NCI-H187 treated with DMSO at 0.1 percent for 48 hours (cell line): ENCODE results near the gene LZTR1.

ENCODE experiments used
- DNase-seq: peaks from one replicate; lab custom pipeline; 2025; lab: John Stamatoyannopoulos, UW

The LZTR1 gene

DNA sequence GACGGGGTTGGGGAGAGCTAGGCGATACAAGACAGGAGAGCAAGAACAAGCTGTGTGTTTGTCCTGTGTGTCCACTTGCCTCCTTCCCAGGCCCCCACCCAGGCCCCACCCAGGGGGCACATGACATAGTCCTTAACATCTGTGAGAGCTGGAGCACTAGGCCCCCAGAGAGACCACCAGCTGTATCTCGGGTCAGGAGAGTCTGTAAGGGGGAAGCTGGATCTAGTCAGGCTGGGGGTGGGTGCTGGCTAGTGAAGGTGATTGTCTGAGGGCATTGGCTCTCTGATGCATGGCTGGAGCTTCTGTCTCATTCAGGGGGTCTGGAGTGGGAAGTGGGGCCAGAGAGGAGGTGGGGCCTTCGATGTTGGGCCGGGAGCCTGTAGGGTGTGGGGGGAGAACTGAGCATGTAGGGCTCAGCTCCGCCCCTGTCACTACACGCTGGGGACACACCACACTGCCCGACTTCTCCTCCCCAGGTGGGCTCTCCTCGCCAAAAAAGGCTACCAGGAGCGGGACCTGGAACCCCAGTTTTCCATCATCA lies 33.4 kb downstream of the LZTR1 start:
- DNase-seq: no peak

- DNase-seq: no peak
Measured at GRCh38 chr22:21016644-21017420, 34.7 kb downstream of the LZTR1 start.

DNA sequence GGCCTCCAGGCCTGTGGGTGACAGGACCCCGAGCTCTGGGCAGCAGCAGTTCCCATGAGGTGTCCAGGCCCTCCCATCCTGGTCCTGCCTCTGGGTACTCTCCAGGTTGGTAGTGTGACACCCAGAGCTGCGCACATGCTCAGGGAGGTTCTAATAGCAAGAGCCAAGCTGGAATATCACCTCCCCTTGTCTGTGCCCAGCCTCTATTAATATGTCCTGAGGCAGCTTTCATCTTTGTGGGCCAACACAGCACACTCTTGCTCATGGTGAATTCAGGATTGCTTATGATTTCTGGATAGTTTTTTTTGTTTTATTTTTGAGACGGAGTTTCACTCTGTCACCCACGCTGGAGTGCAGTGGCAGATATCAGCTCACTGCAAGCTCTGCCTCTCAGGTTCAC lies 36.2 kb downstream of the LZTR1 start:
- DNase-seq: no peak

DNA sequence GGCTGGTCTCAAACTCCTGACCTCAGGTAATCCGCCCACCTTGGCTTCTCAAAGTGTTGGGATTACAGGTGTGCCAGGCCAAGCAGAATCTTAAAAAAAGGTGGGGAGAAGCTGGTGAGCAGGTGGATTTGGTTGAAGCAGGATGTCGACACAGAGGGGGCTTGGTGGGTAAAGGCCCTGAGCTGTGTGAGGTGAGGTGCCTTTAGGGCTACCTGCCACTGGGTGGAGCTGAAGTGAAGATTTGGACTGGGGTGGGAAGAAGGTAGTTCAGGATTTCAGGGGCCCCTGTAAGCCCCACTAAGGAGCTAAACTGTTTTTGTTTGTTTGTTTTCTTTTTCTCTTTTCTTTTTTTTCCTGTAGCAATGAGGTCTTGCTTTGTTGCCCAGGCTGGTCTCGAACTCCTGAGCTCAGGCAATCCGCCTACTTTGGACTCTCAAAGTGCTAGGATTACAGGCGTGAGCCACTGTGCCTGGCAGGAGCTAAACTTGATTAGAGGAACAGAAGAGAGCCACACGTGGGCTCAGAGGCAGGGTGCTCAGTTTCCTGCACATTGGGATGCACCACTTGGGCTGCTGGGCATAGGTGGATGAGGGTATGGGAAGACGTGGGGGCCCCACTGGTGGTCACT lies 38.8 kb downstream of the LZTR1 start:
- no peak for DNase-seq

DNA sequence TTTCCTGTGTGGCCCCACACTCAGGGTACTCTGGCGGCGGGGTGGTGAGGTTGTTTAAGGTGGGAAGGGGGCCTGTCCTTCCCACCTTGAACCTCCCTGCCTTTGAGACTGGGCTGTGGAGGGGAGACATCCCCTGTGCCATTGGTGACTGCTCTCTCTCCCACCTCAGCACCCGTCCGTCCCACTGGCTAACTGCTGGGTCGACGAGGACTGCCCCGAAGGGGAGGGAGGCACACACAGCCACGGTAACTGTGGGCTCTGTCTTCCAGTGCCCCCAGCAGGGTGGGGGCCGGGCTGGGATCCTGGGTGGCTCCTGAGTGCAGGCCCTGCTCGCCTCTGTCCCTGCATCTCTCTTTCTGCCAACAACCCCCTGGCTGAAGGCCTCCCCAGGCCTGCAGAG lies 40.4 kb downstream of the LZTR1 start:
- no peak for DNase-seq

- DNase-seq: no peak
Measured at GRCh38 chr22:21022955-21023614, 41.0 kb downstream of the LZTR1 start.

DNA sequence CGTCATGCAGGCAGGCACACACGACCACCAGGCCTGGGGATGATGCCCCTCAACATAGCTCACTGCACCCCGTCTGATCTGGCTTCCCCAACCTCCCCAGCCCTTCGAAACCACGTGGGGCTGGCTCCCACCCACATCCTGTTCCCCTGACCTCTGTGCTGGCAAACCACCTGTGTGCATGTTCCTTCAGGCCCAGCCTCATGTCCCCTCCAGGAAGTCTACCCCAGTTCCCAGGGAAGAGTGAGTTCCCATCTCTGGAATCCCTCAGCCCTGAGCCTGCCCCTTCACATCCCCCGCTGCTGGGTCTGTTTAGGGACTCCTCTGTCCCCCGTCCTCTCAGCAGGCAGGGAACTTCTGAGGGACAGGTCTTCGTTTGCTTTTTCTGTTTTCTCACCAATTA lies 43.2 kb downstream of the LZTR1 start:
- DNase-seq: no peak

DNA sequence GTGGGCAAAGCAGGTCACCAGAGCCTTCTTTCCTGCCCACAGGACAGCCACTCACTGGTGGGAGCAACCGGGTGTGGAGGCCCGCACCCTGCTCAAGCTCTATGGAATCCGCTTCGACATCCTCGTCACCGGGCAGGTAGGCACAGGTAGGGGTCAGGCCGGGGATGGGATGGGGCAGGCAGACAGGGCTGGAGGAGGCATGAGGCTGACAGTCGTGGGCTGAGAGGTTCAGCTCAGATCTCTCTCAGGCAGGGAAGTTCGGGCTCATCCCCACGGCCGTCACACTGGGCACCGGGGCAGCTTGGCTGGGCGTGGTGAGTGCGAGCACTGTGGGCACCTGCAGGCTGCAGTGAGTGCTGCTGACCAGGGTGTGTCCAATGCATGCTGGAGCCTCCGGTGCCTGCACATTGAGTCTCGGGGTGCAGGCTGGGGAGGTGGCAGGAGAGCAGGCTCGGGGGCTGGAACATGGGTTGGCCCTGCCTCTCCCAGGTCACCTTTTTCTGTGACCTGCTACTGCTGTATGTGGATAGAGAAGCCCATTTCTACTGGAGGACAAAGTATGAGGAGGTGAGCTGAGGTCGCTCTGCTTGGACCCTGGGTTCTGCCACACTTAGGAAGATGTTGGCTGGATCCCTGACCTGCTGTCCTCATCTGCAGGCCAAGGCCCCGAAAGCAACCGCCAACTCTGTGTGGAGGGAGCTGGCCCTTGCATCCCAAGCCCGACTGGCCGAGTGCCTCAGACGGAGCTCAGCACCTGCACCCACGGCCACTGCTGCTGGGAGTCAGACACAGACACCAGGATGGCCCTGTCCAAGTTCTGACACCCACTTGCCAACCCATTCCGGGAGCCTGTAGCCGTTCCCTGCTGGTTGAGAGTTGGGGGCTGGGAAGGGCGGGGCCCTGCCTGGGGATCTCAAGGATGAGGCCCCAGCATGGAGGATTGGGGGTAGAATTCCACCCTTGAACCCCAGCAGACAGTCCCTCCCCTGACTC lies 44.0 kb downstream of the LZTR1 start:
- no peak for DNase-seq

GRCh38 chr22:21026783-21027692 lies 44.9 kb downstream of the LZTR1 start:
- DNase-seq: no peak

DNA sequence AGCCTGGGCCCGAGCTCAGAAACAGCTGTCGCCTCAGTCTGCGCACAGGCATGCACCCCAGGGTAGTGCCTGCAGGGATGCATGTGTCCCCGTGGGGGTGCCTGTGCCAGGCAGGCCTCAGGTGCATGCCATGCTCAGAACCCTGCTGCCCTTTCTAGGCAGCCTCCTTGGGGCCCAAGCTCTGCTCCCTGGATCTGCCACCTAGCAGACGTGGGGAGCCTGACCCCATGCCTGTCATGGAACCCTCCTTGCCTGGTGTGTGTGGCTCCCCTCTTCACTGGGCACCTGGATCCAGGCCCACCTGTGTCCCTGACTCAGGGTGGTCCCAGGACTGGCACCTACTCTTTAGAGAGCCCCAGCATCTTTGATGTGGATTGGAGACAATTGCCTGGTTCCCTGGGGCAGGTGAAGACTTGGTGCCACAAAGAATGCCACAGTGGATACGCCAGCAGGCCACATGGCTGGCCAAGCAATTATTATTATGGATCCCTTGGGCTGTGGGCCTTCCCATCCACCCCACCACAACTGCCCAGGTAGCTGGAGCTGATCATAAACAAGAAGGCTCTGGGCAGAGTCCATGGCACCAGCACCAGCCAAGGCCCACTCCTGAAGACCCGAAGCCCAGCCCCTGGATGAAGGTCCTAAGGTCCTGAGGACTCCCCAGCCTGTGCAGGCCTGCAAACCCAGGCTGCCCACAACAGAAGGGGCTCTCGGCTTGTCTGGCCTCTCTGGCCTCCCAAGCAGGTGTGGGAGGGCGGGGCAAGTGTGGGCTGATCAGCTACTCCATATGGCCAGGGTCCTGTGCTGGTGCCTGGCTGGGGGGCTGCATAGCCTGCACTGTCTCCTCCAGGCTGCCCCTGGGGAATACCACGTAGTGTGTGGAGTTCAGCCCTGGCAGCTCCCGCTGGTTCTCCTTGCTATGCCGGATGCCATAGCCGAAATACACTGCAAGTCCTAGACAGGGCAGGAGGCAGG lies 46.5 kb downstream of the LZTR1 start:
- no peak for DNase-seq

DNA sequence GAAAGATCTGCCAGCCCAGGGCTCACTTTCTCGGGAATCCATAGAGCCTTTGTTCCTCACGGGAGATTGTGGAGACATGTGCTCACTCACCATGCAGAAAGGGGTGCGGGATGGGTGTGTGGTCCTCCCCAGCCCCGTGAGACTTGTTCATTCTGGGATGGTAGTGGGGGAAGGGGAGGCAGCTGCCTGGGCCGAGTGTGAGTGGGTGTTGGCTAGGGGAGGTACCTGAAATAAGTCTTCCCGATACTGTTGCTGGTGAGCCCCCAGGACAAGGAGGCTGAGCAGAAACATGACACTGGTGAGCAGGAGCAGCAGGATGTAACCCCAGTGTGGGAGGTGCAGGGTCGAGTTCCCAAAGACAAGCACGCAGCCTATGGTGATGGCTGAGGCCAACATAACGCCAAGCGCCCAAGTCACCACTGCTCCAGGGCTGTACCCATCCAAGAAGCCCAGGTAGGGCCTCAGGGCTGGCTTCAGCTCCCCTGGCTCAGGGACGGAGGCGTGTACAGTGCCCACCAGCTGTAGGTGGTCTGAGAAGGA lies 47.5 kb downstream of the LZTR1 start:
- no peak for DNase-seq

DNA sequence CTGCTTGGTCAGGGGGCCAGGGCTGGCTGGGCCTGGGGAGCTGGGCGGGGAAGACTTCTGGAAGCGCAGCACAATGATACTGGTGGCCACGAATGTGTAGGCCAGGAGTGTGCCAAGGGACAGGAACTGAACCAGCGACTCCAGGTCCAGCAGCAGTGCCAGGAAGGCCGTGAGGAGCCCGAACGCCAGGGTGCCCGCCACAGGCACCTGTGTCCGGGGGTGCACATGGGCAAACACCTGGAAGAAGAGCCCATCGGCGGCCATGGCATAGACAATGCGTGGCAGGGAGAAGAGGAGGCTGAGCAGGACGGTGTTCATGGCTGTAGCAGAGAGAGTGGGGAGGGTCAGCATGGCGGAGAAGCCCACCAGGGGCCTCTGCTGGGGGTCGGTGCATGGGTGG lies 47.9 kb downstream of the LZTR1 start:
- DNase-seq: no peak

DNA sequence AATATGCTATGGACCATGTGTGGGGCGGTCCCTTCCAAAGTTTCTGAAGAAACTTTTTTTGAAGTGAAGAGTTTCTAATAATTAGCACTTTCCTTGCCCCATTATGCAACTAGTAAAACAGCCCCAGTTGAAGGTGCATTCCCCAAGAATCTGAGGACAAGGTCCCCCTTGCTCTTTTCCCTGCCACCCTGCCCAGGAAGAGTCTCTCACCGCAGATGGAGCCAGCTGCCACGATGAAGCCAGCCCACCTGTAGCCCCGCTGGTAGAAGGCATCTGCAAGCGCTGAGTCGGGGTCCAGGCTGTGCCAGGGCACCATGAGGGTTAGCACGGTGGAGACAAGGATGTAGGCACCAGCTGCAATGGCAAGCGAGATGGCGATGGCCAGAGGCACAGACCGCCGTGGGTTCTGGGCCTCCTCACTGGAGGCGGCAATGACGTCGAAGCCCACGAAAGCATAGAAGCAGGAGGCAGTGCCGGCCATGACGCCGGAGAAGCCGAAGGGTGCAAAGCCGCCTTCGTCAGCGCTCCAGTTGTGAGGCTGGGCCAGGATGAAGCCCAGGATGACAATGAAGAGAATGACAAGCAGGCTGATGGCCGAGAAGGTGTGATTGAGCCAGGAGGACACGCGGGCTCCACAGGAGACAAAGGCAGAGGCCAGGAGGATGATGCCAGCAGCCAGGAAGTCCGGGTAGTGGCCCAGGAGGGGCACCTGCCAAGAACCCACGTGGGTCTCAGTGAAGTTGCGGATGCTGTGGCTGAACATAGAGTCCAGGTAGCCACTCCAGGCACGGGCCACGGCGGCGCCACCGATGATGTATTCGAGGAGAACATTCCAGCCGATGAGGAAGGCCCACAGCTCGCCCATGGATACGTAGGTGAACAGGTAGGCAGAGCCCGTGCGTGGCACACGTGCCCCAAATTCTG lies 48.8 kb downstream of the LZTR1 start:
- DNase-seq: no peak

- DNase-seq: no peak
Measured at GRCh38 chr22:21031545-21032036, 49.5 kb downstream of the LZTR1 start.

GRCh38 chr22:21032037-21032867 lies 50.2 kb downstream of the LZTR1 start, which contains the start of gene SLC7A4:
Gene SLC7A4, minus strand, starts transcription at chr22:21032561. Its CDS starts 749 bp downstream, at chr22:21031812.
- DNase-seq: no peak

DNA sequence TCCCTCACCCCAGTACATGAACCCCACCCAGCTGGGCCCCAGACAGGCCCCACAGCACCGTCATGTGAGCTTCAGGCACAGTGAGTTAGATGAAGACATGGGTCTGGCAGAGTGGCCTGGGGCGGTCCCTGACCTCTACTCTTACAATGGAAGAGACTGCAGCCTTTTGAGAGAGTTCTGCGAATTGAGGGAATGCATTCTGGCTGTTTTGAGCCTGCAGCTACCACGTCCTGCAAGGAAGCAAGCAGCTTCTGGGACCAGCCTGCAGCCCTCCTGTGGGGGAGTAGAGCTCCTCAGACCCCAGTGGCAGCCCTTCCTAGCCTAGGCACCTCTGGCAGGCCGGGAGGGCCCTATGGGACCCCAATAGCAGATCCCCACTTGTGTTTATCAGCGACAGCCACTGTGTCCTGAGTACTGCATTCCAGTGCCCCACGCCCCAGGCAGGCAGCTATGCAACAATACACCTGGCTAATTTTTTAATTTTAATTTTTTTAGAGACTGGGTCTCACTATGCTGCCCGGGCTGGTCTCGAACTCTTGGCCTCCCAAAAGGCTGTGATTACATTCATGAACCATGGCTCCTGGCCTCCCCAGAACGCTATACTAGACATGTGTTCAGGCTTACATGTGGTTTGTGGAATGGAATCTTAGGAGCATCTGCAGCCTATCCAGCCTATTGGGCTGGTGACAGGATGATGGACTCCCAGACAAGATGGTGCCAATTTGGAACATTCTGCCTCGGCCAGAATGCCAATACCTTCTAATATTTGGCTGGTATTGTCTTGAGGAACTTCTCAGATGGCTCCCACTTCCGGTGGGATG lies 51.0 kb downstream of the LZTR1 start:
- no peak for DNase-seq
